Glomerular endothelial cell (primary cell): Measurements from ENCODE around the gene MAP10. TPM values are rescaled to one million over a fixed set of nuclear protein-coding genes. Genes with fewer than 3 reads are reported as not detected.
"Not testable (repeated sequence)": the region's sequence is repeated elsewhere in the genome, so short reads cannot be mapped to it uniquely, and the experiment has no call there.

Experiments used
- DNase-seq: peaks from one replicate; pipeline ENCODE4 v3.0.0-alpha.2; 2011; ENCODE audit warnings: low read depth, low spot score; ENCODE audit errors: extremely low read depth
- total RNA-seq: library from RNA; depleted of rRNA; stranded (reverse); fragments of >200 nt; gene quantifications from 2 replicates; pipeline ENCODE4 v1.2.3, GENCODE V29; 2015

Gene MAP10
- total RNA-seq, result 1.3 TPM in 2 replicates

- DNase-seq, result no peak
Observed at GRCh38 chr1:232805269-232806185, at the start of gene MAP10. TSS of gene MAP10 (plus strand) at chr1:232805416. CDS start at chr1:232805450, 34 bp downstream.

GRCh38 chr1:232764458-232765251 lies 40.6 kb upstream of the MAP10 start:
- no peak for DNase-seq

- no peak for DNase-seq
Observed at GRCh38 chr1:232765542-232765941, 39.7 kb upstream of the MAP10 start.

- no peak for DNase-seq
Observed at GRCh38 chr1:232766241-232766890, 38.9 kb upstream of the MAP10 start.

GRCh38 chr1:232766904-232767303 lies 38.3 kb upstream of the MAP10 start:
- no peak for DNase-seq

GRCh38 chr1:232767305-232768074 lies 37.7 kb upstream of the MAP10 start:
- no peak for DNase-seq

GRCh38 chr1:232768793-232769192 lies 36.4 kb upstream of the MAP10 start:
- DNase-seq, result no peak

GRCh38 chr1:232769733-232770132 lies 35.5 kb upstream of the MAP10 start:
- no peak for DNase-seq

GRCh38 chr1:232773752-232774151 lies 31.5 kb upstream of the MAP10 start:
- no peak for DNase-seq

GRCh38 chr1:232776526-232777106 lies 28.6 kb upstream of the MAP10 start:
- DNase-seq, result no peak

GRCh38 chr1:232780354-232780753 lies 24.9 kb upstream of the MAP10 start:
- no peak for DNase-seq

GRCh38 chr1:232784794-232785193 lies 20.4 kb upstream of the MAP10 start:
- DNase-seq, result no peak

GRCh38 chr1:232785630-232786029 lies 19.6 kb upstream of the MAP10 start:
- DNase-seq, result not testable (repeated sequence)

GRCh38 chr1:232786845-232787455 lies 18.3 kb upstream of the MAP10 start:
- DNase-seq, result no peak

- no peak for DNase-seq
Observed at GRCh38 chr1:232788235-232788872, 16.9 kb upstream of the MAP10 start.

- no peak for DNase-seq
Observed at GRCh38 chr1:232789651-232790050, 15.6 kb upstream of the MAP10 start.

- no peak for DNase-seq
Observed at GRCh38 chr1:232792949-232793348, 12.3 kb upstream of the MAP10 start.

- no peak for DNase-seq
Observed at GRCh38 chr1:232793944-232794343, 11.3 kb upstream of the MAP10 start.

- DNase-seq, result no peak
Observed at GRCh38 chr1:232795497-232796053, 9.6 kb upstream of the MAP10 start.
